ENCODE results near the gene SMCO3.

GRCh38 chr12:14802247-14802646 is 11.7 kb downstream of the SMCO3 start:
- TF ChIP-seq, protein P1, sequence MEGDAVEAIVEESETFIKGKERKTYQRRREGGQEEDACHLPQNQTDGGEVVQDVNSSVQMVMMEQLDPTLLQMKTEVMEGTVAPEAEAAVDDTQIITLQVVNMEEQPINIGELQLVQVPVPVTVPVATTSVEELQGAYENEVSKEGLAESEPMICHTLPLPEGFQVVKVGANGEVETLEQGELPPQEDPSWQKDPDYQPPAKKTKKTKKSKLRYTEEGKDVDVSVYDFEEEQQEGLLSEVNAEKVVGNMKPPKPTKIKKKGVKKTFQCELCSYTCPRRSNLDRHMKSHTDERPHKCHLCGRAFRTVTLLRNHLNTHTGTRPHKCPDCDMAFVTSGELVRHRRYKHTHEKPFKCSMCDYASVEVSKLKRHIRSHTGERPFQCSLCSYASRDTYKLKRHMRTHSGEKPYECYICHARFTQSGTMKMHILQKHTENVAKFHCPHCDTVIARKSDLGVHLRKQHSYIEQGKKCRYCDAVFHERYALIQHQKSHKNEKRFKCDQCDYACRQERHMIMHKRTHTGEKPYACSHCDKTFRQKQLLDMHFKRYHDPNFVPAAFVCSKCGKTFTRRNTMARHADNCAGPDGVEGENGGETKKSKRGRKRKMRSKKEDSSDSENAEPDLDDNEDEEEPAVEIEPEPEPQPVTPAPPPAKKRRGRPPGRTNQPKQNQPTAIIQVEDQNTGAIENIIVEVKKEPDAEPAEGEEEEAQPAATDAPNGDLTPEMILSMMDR (IDR thresholded peaks at IDR 0.05), result no peak
- no peak for TF ChIP-seq RXRA (IDR thresholded peaks at IDR 0.05; ENCODE audit: borderline replicate concordance, low read depth)

Measured in SK-N-SH (cell line).